Stomach smooth muscle (tissue), 2 donors: ENCODE data around the gene ULK1.

ENCODE experiments used
- H3K27ac ChIP-seq: one replicate; pipeline ENCODE4 v1.7.0; 2013; ENCODE audit warnings: mild to moderate bottlenecking, low read length, inconsistent platforms
- H3K27me3 ChIP-seq, 2 donors: one replicate each; pipeline ENCODE4 v1.7.0; 2013; ENCODE audit warnings: low read length in 2 of 2; ENCODE audit not compliant: insufficient read depth in 2 of 2, control insufficient read depth in 1 of 2
- H3K36me3 ChIP-seq, 2 donors: one replicate each; pipeline ENCODE4 v1.7.0; 2013; ENCODE audit warnings: low read length in 2 of 2; ENCODE audit not compliant: control insufficient read depth in 2 of 2, insufficient read depth in 2 of 2
- H3K4me1 ChIP-seq: one replicate; pipeline ENCODE4 v1.7.0; 2013; ENCODE audit warnings: low read length; ENCODE audit not compliant: control insufficient read depth, insufficient read depth
- H3K4me3 ChIP-seq, 2 donors: one replicate each; pipeline ENCODE4 v1.7.0; 2013; ENCODE audit warnings: low read length in 2 of 2
- H3K9ac ChIP-seq, 2 donors: one replicate each; pipeline ENCODE4 v1.7.0; 2013; ENCODE audit warnings: low read length in 2 of 2, mild to moderate bottlenecking in 1 of 2
- H3K9me3 ChIP-seq, 2 donors: one replicate each; pipeline ENCODE4 v1.7.0; 2013; ENCODE audit warnings: low read length in 2 of 2; ENCODE audit not compliant: control insufficient read depth in 2 of 2
- donor health status: healthy.
- donor health status: Pancreatic carcinoma.

ULK1 gene

DNA sequence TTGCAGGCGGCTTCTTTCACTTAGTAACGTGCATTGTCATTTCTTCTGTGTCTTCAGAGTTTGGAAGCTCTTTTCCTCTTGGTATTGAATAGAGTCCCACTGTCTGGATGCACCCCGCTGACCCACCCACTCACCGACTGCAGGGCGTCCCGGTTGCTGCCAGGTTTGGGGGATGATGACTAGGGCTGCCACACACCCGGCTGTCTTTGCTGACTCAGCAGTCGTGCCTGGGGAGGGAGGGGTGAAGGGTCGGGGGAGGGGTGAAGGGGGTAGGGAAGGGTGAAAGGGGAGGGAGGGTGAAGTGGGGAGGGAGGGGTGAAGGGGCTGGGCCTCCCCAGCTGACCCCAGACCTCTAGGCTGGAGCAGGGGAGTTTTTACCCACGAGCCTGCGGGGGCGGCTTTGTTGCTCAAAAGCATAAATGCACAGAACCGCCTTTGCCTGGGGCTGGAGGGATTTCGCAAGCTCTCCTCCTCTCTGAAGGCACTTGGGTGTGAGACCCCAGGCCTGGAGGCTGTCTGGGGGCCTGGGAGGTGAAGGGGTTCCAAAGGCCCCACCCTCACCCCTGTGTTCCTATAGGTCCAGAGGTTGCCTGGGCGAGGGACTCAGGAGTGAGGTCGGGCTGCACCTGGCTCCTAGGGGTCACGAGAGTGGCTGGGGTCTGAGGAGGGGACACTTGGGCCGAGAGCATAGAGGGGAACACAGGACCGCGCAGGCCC is 31.3 kb upstream of the ULK1 start:
- Histone ChIP-seq H3K27me3 (peaks cover 0 to 4% of the 10 kb centered on the region in 2 donors), H3K4me1 (no peaks in the 10 kb centered on the region), H3K27ac (no peak overlapping the region), H3K36me3 (no peaks in the 10 kb centered on the region), H3K9ac (no peak overlapping the region), H3K9me3 (no peaks in the 10 kb centered on the region), H3K4me3 (no peak overlapping the region)

DNA sequence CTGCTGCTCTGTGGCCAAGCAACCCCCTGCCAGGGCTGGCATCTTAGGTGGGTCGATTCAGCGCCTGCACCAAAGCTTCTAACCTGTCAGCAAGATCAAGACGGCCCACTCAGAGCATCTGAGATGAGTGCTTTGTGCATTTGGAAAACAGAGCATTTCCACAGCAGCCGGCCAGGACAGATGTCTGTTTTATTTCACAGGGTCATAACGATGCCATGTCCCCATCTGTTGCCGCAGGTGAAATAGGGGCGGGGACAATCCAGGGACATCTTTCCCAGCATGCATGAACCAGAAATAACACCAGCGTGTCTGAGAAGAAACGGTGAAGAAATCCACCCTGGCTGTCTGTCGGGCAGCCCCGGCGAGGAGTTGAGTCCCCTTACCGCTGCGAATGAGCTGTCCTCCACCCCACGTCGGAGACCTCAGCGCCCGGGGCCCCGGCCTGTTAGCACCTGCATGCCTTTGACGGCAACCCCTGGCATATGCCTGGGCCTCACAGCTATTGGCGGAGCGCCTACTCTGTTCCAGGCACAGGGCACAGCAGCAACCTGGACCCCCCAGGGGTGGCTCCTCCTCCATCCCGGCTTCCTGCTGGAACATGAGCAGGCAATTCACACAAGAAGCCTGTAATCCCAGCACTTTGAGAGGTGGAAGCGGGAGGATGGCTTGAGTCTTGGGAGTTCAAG is 30.6 kb upstream of the ULK1 start:
- H3K36me3 ChIP-seq = no peaks in the 10 kb centered on the region
- peaks cover 0 to 4% of the 10 kb centered on the region in 2 donors for H3K27me3 ChIP-seq
- H3K9ac ChIP-seq = no peak overlapping the region
- no peak overlapping the region for H3K27ac ChIP-seq
- no peaks in the 10 kb centered on the region for H3K4me1 ChIP-seq
- no peak overlapping the region for H3K4me3 ChIP-seq
- H3K9me3 ChIP-seq = no peaks in the 10 kb centered on the region

DNA sequence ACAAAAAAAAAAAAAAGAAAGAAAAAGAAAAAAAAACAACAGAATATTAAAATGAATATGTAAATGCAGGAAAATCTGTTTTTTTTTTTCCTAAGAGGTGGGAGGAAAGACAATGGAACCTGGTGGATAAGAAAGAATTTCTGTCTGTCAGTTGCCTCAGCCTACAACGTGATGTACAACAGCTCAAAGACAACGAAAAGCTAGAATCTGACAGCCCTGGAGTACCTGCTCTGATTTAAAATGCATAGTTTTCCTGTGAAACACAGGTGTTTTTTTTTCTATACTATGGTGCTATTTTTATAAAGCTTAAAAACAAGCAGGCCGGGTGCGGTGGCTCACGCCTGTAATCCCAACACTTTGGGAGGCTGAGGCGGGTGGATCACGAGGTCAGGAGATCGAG is 30.0 kb upstream of the ULK1 start:
- H3K4me3 ChIP-seq = no peak overlapping the region
- no peaks in the 10 kb centered on the region for H3K9me3 ChIP-seq
- H3K4me1 ChIP-seq = no peaks in the 10 kb centered on the region
- peaks cover 0 to 4% of the 10 kb centered on the region in 2 donors for H3K27me3 ChIP-seq
- no peak overlapping the region for H3K9ac ChIP-seq
- H3K27ac ChIP-seq = no peak overlapping the region
- H3K36me3 ChIP-seq = no peaks in the 10 kb centered on the region

DNA sequence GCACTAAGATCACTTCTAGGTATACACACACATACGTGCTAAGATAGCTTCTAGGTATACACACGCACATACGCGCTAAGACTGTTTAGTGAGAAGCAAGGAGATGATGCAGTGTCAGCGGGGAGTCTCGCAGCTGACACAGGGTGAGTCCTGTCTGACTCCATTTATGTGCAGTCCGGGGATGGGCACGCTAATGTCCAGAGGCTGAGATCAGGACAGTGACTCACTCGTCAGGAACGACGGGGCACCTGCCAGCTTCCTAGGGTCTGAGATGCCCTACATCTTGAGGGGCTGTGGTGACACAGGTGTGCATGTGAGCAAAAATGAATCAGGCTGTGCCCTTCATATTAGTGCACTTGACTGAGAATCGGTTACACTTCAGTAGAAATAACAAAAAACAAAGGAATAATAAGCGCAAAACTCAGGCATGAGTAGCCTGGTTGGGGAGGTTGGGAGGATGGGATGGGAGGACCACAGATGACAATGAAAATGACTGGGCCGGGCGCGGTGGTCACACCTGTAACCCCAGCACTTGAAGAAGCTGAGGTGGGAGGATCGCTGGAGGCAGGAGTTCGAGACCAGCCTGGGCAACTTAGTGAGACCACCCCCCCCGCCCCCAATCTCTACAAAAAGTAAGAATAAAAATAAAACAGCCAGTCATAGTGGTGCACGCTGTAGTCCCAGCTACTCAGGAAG is 29.1 kb upstream of the ULK1 start:
- no peaks in the 10 kb centered on the region for H3K4me1 ChIP-seq
- no peak overlapping the region for H3K4me3 ChIP-seq
- H3K36me3 ChIP-seq = no peaks in the 10 kb centered on the region
- H3K9ac ChIP-seq = no peak overlapping the region
- no peak overlapping the region for H3K27ac ChIP-seq
- peaks cover 0 to 4% of the 10 kb centered on the region in 2 donors for H3K27me3 ChIP-seq
- no peaks in the 10 kb centered on the region for H3K9me3 ChIP-seq

DNA sequence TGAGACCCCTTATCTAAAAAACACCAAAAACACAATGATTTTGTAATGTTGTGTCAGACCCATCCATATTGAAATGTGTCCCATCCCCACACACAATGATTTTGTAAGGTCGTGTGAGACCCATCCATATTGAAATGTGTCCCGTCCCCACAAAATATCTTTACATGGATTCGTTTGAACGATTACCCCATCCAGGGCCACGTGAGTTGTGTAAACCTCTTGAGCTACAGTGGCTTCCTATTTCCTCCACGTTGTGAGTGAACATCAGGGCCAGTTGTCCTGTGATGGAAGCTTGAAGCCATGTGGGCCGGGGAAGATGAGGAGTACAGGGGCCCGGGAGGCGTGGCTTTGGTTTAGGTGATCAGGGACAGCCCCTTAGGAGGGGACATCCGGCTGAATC is 27.0 kb upstream of the ULK1 start:
- no peaks in the 10 kb centered on the region for H3K27me3 ChIP-seq
- H3K4me1 ChIP-seq = no peaks in the 10 kb centered on the region
- H3K27ac ChIP-seq = no peak overlapping the region
- H3K9ac ChIP-seq = no peak overlapping the region
- no peaks in the 10 kb centered on the region for H3K9me3 ChIP-seq
- no peak overlapping the region for H3K4me3 ChIP-seq
- H3K36me3 ChIP-seq = no peaks in the 10 kb centered on the region

DNA sequence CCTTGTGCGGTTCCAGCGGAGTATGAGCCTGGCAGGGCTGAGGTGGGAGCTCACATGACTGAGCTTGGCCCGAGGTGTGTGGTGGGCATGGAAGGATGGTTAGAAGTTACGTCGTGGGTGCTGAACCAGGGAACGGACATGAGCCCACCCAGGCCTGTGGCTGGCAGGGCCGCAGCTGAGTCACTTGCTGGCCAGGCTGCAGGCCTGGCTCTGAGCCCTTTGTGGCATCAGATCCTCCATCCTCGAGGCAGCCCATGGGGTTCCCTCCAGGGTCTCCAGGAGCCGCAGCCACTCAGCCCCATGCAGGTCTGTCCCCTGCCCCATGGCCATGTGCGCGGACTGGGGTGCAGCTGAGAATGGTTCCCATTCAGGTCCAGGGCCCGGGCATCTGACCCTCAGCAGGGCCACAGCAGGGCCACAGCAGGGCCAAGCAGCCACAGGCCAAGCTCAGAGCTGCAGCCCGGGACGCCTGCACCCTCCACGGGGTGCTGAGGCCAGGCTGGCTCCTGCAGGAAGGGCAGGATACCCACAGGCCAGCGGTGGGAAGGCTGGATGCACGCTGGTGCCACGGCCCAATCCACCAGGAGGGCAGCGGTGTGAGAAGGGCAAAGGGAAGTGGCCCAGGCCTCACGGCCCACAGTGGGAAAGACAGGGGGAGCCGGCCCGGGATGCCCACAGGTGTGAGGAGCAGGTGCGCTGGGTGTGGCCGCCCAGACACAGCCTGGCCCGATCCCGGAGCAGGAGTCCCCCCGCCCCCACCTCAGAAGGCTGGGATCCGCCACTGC is 26.3 kb upstream of the ULK1 start:
- no peaks in the 10 kb centered on the region for H3K27me3 ChIP-seq
- no peak overlapping the region for H3K27ac ChIP-seq
- no peaks in the 10 kb centered on the region for H3K9me3 ChIP-seq
- no peaks in the 10 kb centered on the region for H3K4me1 ChIP-seq
- no peak overlapping the region for H3K9ac ChIP-seq
- H3K4me3 ChIP-seq = no peak overlapping the region
- H3K36me3 ChIP-seq = no peaks in the 10 kb centered on the region

DNA sequence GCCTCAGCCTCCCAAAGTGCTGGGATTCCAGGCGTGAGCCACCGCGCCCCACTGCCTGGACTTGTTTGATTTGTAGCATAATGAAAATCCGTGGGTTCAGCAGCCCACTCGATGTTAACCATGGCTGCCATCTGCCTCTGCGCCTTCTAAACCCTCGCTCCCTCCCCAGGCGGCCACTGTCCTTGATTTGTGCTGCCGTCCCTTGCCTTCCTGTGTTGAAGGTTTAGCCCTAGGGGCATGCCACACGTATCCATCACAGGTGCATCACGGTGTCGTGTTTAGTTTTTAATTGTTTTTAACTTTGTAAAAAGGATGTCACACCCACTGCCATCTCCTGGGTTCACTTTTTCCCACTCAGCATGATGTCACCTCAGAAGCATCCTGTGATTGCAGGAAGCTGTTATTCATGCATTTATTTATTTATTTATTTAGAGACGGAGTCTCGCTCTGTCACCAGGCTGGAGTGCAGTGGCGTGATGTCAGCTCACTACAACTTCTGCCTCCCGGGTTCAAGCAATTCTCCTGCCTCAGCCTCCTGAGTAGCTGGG is 24.5 kb upstream of the ULK1 start:
- no peaks in the 10 kb centered on the region for H3K9me3 ChIP-seq
- no peaks in the 10 kb centered on the region for H3K4me1 ChIP-seq
- H3K27ac ChIP-seq = no peak overlapping the region
- H3K36me3 ChIP-seq = no peaks in the 10 kb centered on the region
- H3K27me3 ChIP-seq = no peaks in the 10 kb centered on the region
- no peak overlapping the region for H3K9ac ChIP-seq
- H3K4me3 ChIP-seq = no peak overlapping the region

DNA sequence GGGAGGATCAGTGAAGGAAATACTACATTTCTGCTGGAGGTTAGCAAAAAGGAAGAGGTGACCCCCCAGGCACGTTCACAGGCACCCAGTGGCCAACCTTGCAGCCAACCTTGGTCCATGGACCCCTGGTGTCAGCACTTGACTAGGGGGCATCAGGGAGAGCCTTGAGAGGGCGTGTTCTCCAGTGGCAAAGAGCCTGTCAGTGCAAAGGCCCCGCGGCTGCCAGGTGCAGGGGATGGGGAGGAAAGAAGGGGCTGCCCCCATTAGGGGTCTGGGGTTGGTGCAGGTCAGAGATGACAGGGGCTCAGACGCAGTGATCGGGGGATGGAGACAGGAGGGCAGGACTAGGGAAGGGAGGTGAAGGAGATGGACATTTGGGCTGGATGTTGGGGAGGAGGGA is 22.7 kb upstream of the ULK1 start:
- no peaks in the 10 kb centered on the region for H3K27me3 ChIP-seq
- no peak overlapping the region for H3K27ac ChIP-seq
- no peak overlapping the region for H3K9ac ChIP-seq
- H3K36me3 ChIP-seq = no peaks in the 10 kb centered on the region
- H3K4me3 ChIP-seq = no peak overlapping the region
- H3K9me3 ChIP-seq = no peaks in the 10 kb centered on the region
- H3K4me1 ChIP-seq = no peaks in the 10 kb centered on the region

DNA sequence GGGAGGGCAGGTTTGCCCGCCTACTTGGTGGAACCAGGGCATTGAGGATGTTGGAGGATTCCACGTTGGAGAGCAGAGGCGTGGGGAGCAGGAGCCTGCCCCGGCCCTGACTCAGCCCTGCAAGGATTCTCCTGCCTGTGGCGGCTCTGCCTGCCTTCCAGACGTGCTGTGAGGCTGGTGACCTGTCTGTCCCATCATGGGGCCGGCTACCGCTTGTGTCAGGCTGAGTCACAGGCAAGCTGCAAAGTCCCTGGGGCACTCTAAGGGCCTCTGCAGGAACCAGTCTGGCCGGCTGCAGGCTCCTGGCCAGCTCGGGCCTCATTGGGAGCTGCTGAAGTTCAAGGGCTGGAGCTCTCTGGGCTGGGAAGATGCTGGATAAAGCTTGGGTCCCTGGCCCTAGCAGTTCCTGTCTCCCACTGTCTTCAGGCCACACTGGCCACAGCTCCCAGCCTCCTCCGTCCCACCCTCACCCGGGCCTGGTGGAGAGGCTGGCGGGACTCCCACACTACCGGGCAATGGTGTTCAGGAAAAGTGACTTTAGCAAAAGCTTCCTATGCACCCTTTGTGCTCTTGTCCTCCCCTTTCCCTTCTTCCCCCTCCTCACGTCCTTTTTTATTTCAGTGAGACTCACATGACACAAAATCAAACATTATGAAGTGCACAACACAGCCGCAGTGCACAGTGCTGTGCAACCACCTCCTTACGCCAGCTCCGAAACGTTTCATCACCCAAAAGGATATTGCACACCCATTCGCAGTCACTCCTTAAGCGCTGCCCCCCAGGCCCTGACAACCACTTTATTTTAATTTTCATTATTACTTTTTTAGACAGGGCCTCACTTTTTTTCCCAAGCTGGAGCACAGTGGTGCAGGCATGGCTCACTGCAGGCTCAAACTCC is 22.0 kb upstream of the ULK1 start:
- H3K9ac ChIP-seq = no peak overlapping the region
- no peaks in the 10 kb centered on the region for H3K36me3 ChIP-seq
- no peak overlapping the region for H3K4me3 ChIP-seq
- no peaks in the 10 kb centered on the region for H3K9me3 ChIP-seq
- H3K27ac ChIP-seq = no peak overlapping the region
- no peaks in the 10 kb centered on the region for H3K4me1 ChIP-seq
- no peaks in the 10 kb centered on the region for H3K27me3 ChIP-seq

DNA sequence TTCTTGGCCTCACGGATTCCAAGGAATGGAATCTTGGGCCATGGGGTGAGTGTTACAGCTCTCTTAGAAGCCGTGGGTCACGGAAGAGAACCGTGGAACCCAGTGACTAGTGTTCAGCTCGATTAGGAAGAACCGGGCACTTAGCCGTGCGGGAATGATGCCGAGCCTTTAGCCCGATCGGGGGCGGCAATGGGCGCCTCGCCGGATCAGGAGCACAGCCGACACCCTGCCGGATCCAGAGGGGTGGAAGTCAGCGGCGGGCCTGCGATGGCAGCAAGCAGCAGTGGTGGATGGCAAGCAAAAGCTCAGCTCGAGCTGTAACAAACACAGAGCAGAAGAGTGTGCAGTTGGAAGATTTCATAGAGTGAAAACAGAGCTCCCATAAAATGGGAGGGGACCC is 21.1 kb upstream of the ULK1 start:
- Histone ChIP-seq H3K4me1 (no peaks in the 10 kb centered on the region), H3K27ac (no peak overlapping the region), H3K27me3 (no peaks in the 10 kb centered on the region), H3K9me3 (no peaks in the 10 kb centered on the region), H3K9ac (no peak overlapping the region), H3K4me3 (no peak overlapping the region), H3K36me3 (no peaks in the 10 kb centered on the region)
